ENCODE data around the gene COG7. TPM values are rescaled to one million over a fixed set of nuclear protein-coding genes. Genes with fewer than 3 reads are reported as not detected.

The COG7 gene
- total RNA-seq, result 14.6 and 15.5 TPM in 2 replicates

DNA sequence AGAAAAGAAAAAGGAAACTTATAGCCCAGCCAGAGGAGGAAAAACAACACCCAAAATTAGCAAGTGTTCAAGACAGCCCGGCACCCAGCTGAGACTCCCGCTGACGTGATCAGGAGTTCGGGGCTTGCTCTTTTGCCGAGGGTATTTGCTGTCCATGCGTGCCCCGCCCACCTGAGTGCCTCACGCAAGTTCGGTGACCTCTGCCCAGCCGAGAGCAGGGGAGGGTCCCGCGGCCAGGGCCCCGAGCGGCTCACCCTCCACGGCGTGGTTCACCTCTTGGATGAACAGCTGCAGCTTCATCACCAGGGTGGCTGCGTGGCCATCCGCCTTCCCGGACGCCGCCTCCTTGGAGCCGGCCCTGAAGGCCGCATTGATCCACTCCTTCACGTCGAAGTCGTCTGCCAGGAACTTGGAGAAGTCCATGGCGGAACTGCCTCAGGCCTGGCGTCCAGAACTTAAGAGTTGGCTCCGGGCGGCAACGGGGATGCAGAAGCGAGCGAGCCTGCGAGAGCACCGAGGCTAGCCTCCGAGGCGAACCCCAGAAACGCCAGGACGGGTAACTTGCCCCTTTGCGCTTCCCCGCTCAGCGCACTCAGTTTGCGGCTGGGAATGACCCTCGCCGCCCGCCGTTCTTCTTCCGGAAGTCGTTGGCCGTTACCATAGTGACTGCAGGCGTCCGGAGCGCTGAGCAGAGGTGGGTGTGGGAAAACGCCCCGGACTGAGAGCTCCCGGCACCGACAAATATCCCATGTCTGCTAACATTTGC is at the start of gene COG7:
TSS of gene COG7 (minus strand) at position 618 of the 766 bp plus-strand sequence. CDS start at position 423, 195 bp downstream.

Other genes starting within 250 kb of the COG7 start
- gene SCNN1B, start 150.9 kb downstream of the COG7 start, total RNA-seq, result not detected in 2 replicates
- gene GGA2, start 57.3 kb upstream of the COG7 start, total RNA-seq, result 9.8 and 10.9 TPM in 2 replicates
- gene EARS2, start 104.2 kb upstream of the COG7 start, total RNA-seq, result 20.2 and 24.7 TPM in 2 replicates
- 93.5 and 101 TPM in 2 replicates for gene UBFD1, start 104.5 kb upstream of the COG7 start, total RNA-seq
- gene NDUFAB1, start 143.1 kb upstream of the COG7 start, total RNA-seq, result 186 and 214 TPM in 2 replicates
- 5.9 and 6.6 TPM in 2 replicates for gene PALB2, start 188.1 kb upstream of the COG7 start, total RNA-seq
- 27.6 and 30.4 TPM in 2 replicates for gene DCTN5, start 188.3 kb upstream of the COG7 start, total RNA-seq
- gene PLK1, start 225.7 kb upstream of the COG7 start, total RNA-seq, result 119 and 123 TPM in 2 replicates